ENCODE measurements around the gene DDN.

DDN gene

DNA sequence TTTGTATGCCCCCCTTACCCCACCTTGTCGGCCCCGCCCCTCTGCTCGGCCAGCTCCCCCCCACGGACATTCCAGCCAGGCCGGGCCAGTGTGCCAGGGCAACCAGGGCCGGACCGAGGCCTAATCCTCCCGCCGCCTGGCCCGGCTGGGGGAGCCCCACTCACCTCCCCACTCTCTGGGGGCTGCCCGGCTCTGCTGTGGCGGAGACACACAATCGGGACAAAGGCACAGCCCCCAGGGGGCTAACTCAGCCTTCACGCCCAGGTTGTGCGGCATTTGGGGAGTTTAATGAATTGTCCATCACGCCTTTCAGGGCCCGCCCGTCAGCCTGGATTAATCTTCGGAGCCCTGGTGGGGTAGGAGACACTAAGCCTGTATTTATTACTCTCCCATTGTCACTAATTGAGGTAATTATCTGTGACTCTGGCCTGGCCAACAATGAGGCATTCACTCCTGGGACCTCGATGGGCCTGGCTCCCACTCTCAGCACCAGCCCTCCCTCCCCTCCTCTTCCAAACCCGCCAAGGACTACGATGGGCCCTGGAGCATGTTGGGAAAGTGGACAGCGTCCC lies 12.4 kb downstream of the DDN start:
- TF ChIP-seq, protein P1, sequence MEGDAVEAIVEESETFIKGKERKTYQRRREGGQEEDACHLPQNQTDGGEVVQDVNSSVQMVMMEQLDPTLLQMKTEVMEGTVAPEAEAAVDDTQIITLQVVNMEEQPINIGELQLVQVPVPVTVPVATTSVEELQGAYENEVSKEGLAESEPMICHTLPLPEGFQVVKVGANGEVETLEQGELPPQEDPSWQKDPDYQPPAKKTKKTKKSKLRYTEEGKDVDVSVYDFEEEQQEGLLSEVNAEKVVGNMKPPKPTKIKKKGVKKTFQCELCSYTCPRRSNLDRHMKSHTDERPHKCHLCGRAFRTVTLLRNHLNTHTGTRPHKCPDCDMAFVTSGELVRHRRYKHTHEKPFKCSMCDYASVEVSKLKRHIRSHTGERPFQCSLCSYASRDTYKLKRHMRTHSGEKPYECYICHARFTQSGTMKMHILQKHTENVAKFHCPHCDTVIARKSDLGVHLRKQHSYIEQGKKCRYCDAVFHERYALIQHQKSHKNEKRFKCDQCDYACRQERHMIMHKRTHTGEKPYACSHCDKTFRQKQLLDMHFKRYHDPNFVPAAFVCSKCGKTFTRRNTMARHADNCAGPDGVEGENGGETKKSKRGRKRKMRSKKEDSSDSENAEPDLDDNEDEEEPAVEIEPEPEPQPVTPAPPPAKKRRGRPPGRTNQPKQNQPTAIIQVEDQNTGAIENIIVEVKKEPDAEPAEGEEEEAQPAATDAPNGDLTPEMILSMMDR (IDR thresholded peaks at IDR 0.05; ENCODE audit: extremely low read depth, missing control alignments): no peak
- DNase-seq (ENCODE audit: low spot score): no peak

DNA sequence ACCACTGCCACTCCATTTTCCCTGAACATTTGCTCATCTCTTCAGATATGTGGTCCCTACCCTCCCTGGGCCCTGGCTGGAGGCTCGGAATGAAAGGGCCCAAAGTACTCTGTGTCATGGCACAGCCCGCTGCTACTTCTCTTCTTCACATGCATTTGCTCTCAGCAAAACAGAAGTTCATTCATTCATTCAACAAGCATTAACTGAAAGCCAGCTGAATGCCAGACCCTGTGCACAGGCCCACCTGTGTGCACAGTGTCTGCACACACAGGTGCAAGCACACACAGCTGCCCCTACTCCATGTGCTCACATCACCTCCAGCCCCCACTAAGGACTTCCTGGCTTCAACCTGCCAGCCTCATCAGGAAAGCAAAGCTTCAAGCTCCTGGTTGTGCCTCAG lies 13.3 kb downstream of the DDN start:
- TF ChIP-seq, protein P1 (IDR thresholded peaks at IDR 0.05; ENCODE audit: extremely low read depth, missing control alignments): no peak
- no peak for DNase-seq (ENCODE audit: low spot score)

DNA sequence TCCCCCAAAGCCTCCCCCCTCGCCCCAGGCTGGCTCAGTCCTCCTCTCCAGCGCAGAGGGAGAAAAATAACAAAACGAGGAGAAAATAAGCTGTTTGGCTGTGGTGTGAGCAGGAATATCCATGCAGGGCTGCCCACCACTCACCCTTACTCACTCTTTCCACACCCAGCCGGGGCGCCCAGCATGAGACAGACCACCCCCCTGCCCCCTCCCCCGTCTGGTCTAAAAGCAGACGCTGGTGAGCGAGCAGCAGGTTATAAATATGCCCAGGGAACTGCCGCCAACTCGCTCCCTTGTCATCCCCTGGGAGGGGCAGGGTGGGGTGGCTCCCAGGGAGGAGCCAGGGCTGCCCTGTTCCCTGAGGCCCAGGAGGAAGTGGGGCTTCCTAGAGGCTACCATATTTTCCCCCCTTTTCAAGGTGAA lies 13.7 kb downstream of the DDN start:
- TF ChIP-seq, protein P1 (IDR thresholded peaks at IDR 0.05; ENCODE audit: extremely low read depth, missing control alignments): no peak
- DNase-seq (ENCODE audit: low spot score): no peak

DNA sequence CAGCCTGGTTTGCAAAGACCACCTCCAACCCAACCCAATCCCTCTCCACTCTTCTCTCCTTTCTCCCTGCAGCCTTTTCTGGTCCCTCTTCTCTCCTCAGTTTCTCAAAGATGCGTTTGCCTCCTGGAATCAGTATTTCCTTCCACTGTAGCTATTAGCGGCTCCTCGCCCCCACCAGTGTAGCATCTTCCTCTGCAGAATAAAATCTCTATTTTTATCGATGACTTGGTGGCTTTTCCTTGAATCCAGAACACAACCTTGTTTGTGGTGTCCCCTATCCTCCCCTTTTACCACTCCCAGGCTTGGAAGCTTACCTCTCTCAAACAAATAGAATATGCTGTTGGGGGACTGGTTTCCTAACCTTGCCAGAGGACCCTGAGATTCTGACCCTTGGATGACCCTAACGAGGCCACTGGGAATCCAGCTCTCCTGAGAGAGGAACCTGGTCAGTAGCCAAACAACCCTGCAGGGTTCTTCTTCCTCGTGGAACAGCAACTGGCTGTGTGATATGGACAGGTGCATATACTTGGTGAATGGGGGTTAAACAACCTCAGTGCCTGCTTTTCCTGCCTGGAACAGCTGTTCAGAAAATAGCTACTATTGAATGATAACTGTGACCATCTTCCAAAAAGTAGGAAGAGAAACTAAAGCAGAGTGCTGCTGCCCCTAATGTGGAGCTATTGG lies 16.6 kb downstream of the DDN start:
- DNase-seq (ENCODE audit: low spot score): no peak
- TF ChIP-seq, protein P1 (IDR thresholded peaks at IDR 0.05; ENCODE audit: extremely low read depth, missing control alignments): no peak

DNA sequence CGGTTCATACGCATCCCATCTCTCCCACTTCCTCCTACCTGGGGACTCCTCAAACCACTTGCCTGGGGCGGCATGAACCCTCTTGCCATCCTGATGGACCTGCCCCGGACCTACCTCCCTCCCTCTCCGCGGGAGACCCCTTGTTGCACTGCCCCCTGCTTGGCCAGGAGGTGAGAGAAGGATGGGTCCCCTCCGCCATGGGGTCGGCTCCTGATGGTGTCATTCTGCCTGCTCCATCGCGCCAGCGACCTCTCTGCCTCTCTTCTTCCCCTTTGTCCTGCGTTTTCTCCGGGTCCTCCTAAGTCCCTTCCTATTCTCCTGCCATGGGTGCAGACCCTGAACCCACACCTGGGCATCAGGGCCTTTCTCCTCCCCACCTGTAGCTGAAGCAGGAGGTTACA lies 17.4 kb downstream of the DDN start:
- TF ChIP-seq, protein P1 (IDR thresholded peaks at IDR 0.05; ENCODE audit: extremely low read depth, missing control alignments): no peak

DNA sequence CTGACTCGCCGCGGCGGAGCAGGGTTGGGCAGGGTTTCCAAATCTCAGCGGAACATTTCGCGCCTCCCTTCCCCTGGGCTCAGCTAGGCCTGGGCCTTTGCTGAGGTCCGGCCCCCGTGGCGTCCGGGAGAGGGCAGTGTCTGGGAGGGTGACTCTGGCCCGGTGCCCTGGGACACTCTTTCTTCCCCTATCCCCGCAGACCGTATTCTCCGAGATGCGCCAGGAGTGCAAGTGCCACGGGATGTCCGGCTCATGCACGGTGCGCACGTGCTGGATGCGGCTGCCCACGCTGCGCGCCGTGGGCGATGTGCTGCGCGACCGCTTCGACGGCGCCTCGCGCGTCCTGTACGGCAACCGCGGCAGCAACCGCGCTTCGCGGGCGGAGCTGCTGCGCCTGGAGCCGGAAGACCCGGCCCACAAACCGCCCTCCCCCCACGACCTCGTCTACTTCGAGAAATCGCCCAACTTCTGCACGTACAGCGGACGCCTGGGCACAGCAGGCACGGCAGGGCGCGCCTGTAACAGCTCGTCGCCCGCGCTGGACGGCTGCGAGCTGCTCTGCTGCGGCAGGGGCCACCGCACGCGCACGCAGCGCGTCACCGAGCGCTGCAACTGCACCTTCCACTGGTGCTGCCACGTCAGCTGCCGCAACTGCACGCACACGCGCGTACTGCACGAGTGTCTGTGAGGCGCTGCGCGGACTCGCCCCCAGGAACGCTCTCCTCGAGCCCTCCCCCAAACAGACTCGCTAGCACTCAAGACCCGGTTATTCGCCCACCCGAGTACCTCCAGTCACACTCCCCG lies 18.0 kb downstream of the DDN start:
- peak; percentile 66 for DNase-seq (ENCODE audit: low spot score)
- TF ChIP-seq, protein P1 (IDR thresholded peaks at IDR 0.05; ENCODE audit: extremely low read depth, missing control alignments): no peak

More for the DNA sequence above, 17.4 kb downstream of the DDN start:
- no peak for DNase-seq (ENCODE audit: low spot score)

DNA sequence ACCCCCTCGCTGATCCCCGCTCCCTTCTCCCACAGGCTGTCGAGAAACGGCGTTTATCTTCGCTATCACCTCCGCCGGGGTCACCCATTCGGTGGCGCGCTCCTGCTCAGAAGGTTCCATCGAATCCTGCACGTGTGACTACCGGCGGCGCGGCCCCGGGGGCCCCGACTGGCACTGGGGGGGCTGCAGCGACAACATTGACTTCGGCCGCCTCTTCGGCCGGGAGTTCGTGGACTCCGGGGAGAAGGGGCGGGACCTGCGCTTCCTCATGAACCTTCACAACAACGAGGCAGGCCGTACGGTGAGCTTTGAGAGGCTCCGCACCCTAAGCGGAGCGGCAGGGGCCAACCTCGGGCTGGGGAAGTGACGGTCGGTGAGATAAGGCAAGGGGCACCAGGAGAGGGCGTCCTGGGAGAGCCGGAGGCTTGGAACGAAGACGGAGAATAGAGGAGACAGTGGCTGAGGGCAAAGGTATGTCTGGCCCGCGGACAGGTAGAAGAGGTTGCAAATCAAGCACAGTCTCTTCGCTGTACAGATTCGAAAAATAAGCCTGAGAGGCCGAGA lies 18.7 kb downstream of the DDN start:
- DNase-seq (ENCODE audit: low spot score): peak; percentile 66
- TF ChIP-seq, protein P1 (IDR thresholded peaks at IDR 0.05; ENCODE audit: extremely low read depth, missing control alignments): peak; percentile 8
